GM19397 (cell line): ENCODE data around the gene RNF148.

Source experiments
- ATAC-seq: cut with Tn5 transposase; IDR thresholded peaks from one replicate; pipeline ENCODE4 v1.9.1; 2021; ENCODE audit warnings: mild to moderate bottlenecking, moderate library complexity; ENCODE audit not compliant: unreplicated experiment

RNF148 gene

GRCh38 chr7:122702872-122703510, at the start of gene RNF148:
RNF148 (minus strand) TSS chr7:122702922; CDS start chr7:122702750, 172 bp downstream.
- ATAC-seq, result no peak

GRCh38 chr7:122750389-122750788, 47.7 kb upstream of the RNF148 start:
- no peak for ATAC-seq

GRCh38 chr7:122748195-122748594, 45.5 kb upstream of the RNF148 start:
- no peak for ATAC-seq

- ATAC-seq, result no peak
These were observed 44.2 kb upstream of the RNF148 start for GRCh38 chr7:122746948-122747347.

GRCh38 chr7:122743211-122743610, 40.5 kb upstream of the RNF148 start:
- ATAC-seq, result no peak

GRCh38 chr7:122738947-122739346, 36.2 kb upstream of the RNF148 start:
- ATAC-seq, result no peak

- ATAC-seq, result no peak
These were observed 33.5 kb upstream of the RNF148 start for GRCh38 chr7:122736183-122736582.

GRCh38 chr7:122727759-122728158, 25.0 kb upstream of the RNF148 start:
- no peak for ATAC-seq

- ATAC-seq, result no peak
These were observed 24.6 kb upstream of the RNF148 start for GRCh38 chr7:122727354-122727753.

- no peak for ATAC-seq
These were observed 24.2 kb upstream of the RNF148 start for GRCh38 chr7:122726881-122727280.

GRCh38 chr7:122724366-122724765, 21.6 kb upstream of the RNF148 start:
- ATAC-seq, result no peak

GRCh38 chr7:122719010-122719578, 16.4 kb upstream of the RNF148 start:
- no peak for ATAC-seq

GRCh38 chr7:122717356-122718089, 14.8 kb upstream of the RNF148 start:
- ATAC-seq, result no peak

GRCh38 chr7:122715183-122715582, 12.5 kb upstream of the RNF148 start:
- ATAC-seq, result no peak

GRCh38 chr7:122710916-122711315, 8.2 kb upstream of the RNF148 start:
- ATAC-seq, result no peak

GRCh38 chr7:122709930-122710646, 7.4 kb upstream of the RNF148 start:
- ATAC-seq, result no peak

- no peak for ATAC-seq
These were observed 4.1 kb upstream of the RNF148 start for GRCh38 chr7:122706836-122707235.

- ATAC-seq, result no peak
These were observed 3.7 kb downstream of the RNF148 start, which contains the start of gene RNF133 for GRCh38 chr7:122699017-122699416. RNF133 (minus strand) TSS chr7:122699117; CDS start chr7:122698918, 199 bp downstream.

GRCh38 chr7:122695816-122696215, 6.9 kb downstream of the RNF148 start:
- no peak for ATAC-seq

GRCh38 chr7:122694697-122695096, 8.0 kb downstream of the RNF148 start:
- ATAC-seq, result no peak

- ATAC-seq, result no peak
These were observed 9.9 kb downstream of the RNF148 start for GRCh38 chr7:122692769-122693309.
